Right cardiac atrium (tissue), 5 donors: ENCODE results near the gene UBN1. TPM values are rescaled to one million over a fixed set of nuclear protein-coding genes. Genes with fewer than 3 reads are reported as not detected.
"Not testable (repeated sequence)": the region's sequence is repeated elsewhere in the genome, so short reads cannot be mapped to it uniquely, and the experiment has no call there.

Experiments used
- ATAC-seq, 2 donors: fragments of 200-7000 bp; cut with Tn5 transposase; one replicate each; pipeline versions ENCODE4 v1.8.0 to v1.9.1; 2020; ENCODE audit warnings: moderate library complexity in 2 of 2, mild to moderate bottlenecking in 1 of 2
- DNase-seq, 3 donors: peaks; one replicate each; pipeline ENCODE4 v3.0.0-alpha.2; 2020
- H3K27ac ChIP-seq: one replicate; pipeline ENCODE4 v1.5.1; 2013; ENCODE audit warnings: mild to moderate bottlenecking, low read length, control low read depth, moderate library complexity
- H3K27me3 ChIP-seq: one replicate; pipeline ENCODE4 v1.6.1; 2013; ENCODE audit not compliant: control insufficient read depth, insufficient read depth
- H3K4me1 ChIP-seq: one replicate; pipeline ENCODE4 v1.6.1; 2013; ENCODE audit warnings: low read length; ENCODE audit not compliant: control insufficient read depth, insufficient read depth
- H3K4me3 ChIP-seq: one replicate; pipeline ENCODE4 v1.5.1; 2013; ENCODE audit warnings: low read length, control low read depth
- H3K9me3 ChIP-seq: one replicate; pipeline ENCODE4 v1.6.1; 2013; ENCODE audit warnings: low read length; ENCODE audit not compliant: control insufficient read depth
- WGBS: extraction: QIAGEN DNeasy Blood & Tissue Kit; methylation state at CpG from one replicate; pipeline ENCODE4 v1.1.7; 2013; 5-methylcytosine and 5-hydroxymethylcytosine counted together
- intact Hi-C, 4 donors: fragments of 100-400 bp; cut with DNase I; formaldehyde crosslinking; loops; one replicate each; pipeline versions ENCODE4 v1.11.0 to v1.14.0; 2022 to 2023
- polyA plus RNA-seq: library from polyadenylated mRNA; stranded (reverse); fragments of 200-250 nt; gene quantifications from one replicate; pipeline ENCODE4 v1.2.3, GENCODE V29; 2013
- total RNA-seq, 4 donors: library from RNA; stranded (reverse); fragmentation: NEBNext Ultra II Directional; extraction: Animal tissue kit (Norgen Biotek cat#: 25700); gene quantifications; one replicate each; pipeline ENCODE4 v1.2.1, GENCODE V29; 2021
- donor health status: healthy with polysubstance abuse.
- donor health status: DM: no; HTN: yes; CAD: no.
- donor health status: DM: no; HTN: no; CAD: no.
- donor health status: DM: no; HTN: yes; CAD: no; lungs with severe emphysema.
- donor health status: DM: yes; HTN: yes; CAD: no.

Gene UBN1
- total and polyA plus RNA-seq, 5 donors = 16.5 to 30.4 (median 25.7) TPM

GRCh38 chr16:4925293-4925607 is 78.0 kb downstream of the UBN1 start:
- WGBS = 79% methylated on average over 5 of the region's 5 CpGs
- Histone ChIP-seq H3K27ac (no peak overlapping the region), H3K4me3 (no peak overlapping the region), H3K9me3 (no peaks in the 10 kb centered on the region), H3K4me1 (no peaks in the 10 kb centered on the region), H3K27me3 (no peaks in the 10 kb centered on the region)
- DNase-seq (no peak), ATAC-seq (no peak)
- intact Hi-C loops = no loop called here

DNA sequence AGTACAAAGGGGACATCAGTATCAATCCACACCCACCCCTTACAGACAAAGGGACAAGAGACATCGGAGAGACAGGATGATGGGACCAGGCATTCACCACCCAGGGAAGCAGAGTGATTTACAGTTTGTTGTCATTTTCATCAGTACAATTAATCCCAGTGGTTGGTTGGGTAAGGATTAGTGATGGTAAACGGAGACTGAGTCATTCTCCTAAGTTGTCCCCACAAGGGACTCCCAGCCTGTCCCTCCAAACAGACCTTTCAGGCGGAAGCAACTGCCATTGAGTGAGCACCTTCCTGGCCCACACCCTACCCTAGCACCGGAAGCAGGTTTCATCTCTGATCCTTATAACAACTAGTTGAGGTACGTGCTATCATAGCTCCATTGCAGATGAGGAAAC is 78.5 kb downstream of the UBN1 start:
- 93% methylated on average over 5 of the region's 5 CpGs for WGBS
- H3K4me1 ChIP-seq = no peaks in the 10 kb centered on the region
- no peak overlapping the region for H3K4me3 ChIP-seq
- intact Hi-C loops = no loop called here
- DNase-seq = no peak
- H3K27me3 ChIP-seq = no peaks in the 10 kb centered on the region
- no peaks in the 10 kb centered on the region for H3K9me3 ChIP-seq
- H3K27ac ChIP-seq = no peak overlapping the region
- no peak for ATAC-seq

GRCh38 chr16:4926928-4927327 is 79.6 kb downstream of the UBN1 start:
- Histone ChIP-seq H3K27ac (no peak overlapping the region), H3K4me3 (no peak overlapping the region), H3K4me1 (no peaks in the 10 kb centered on the region), H3K9me3 (no peaks in the 10 kb centered on the region), H3K27me3 (no peaks in the 10 kb centered on the region)
- 96% methylated on average over 2 of the region's 2 CpGs for WGBS
- intact Hi-C loops = no loop called here
- no peak for DNase-seq
- ATAC-seq = no peak

DNA sequence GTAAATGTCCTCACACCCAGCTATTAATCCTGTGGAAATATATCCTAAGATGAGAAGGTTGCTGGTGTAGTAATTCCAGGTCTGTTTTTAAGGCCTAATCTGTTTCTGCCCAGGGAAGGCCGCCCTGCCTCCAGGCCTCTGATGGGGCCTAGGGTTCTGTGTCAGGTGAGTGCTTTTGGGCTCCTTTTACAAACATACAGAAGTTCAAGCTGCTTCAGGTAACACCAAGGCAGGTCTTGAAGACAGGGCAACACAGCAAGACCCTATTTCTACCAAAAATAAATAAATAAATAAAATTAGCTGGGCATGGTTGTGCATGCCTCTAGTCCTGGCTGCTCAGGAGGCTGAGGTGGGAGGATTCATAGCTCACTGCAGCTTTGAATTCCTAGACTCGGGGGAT is 80.4 kb downstream of the UBN1 start:
- H3K27me3 ChIP-seq = no peaks in the 10 kb centered on the region
- ATAC-seq (no peak), DNase-seq (no peak)
- H3K9me3 ChIP-seq = no peaks in the 10 kb centered on the region
- intact Hi-C loops = no loop called here
- H3K4me3 ChIP-seq = no peak overlapping the region
- 72% methylated on average over 2 of the region's 2 CpGs for WGBS
- H3K27ac ChIP-seq = no peak overlapping the region
- no peaks in the 10 kb centered on the region for H3K4me1 ChIP-seq

DNA sequence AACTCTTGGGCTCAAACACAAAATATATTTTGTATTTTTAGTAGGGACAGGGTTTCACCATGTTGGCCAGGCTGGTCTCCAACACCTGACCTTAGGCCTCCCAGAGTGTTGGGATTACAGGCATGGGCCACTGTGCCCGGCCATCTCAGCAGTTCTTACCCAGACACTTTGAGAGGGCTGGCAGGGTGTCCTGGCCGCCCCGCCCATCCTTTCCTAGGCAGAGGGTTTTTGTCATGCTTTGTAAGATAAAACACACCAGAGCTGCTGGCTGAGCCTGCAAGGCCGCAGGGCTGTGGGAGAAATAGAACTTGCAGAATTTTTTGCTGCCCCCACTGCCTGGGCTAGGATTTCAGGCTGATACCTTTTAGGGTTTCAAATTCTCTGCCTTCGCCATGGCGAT is 80.9 kb downstream of the UBN1 start:
- Histone ChIP-seq H3K9me3 (no peaks in the 10 kb centered on the region), H3K4me3 (no peak overlapping the region), H3K27ac (no peak overlapping the region), H3K4me1 (no peaks in the 10 kb centered on the region), H3K27me3 (no peaks in the 10 kb centered on the region)
- peak; percentile 46 to 56 for ATAC-seq
- DNase-seq = peak in 1 of 3 donors; percentile 55
- 83% methylated on average over 6 of the region's 6 CpGs for WGBS
- intact Hi-C loops = no loop called here

DNA sequence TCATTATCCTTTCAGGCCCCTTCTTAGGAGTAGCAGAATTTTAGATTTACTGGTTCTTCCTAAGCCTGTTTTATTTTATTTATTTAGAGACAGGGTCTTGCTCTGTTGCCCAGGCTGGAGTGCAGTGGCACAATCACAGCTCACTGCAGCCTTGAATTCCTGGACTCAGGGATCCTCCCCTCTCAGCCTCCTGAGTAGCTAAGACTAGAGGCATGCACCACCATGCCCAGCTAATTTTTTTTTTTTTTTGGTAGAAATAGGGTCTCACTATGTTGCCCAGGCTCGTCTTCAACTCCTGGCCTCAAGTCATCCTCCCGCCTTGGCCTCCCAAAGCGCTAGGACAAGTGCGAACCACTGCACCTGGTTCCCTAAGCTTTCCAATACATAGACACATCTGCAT is 82.3 kb downstream of the UBN1 start:
- not testable (repeated sequence) for ATAC-seq
- intact Hi-C loops = loop anchor here in 1 of 4 donors (10.0 kb wide), 1 partner anchor 45 kb away; no protein-coding TSS in a partner anchor
- 94% methylated on average over 4 of the region's 4 CpGs for WGBS

GRCh38 chr16:4931381-4931780 is 84.1 kb downstream of the UBN1 start:
- intact Hi-C loops = loop anchor here in 1 of 4 donors (10.0 kb wide), 1 partner anchor 47 kb away; no protein-coding TSS in a partner anchor
- H3K4me3 ChIP-seq = no peak overlapping the region
- H3K27me3 ChIP-seq = no peaks in the 10 kb centered on the region
- no peak overlapping the region for H3K27ac ChIP-seq
- H3K9me3 ChIP-seq = no peaks in the 10 kb centered on the region
- ATAC-seq (no peak), DNase-seq (peak in 1 of 3 donors; percentile 13)
- peaks cover 2% of the 10 kb centered on the region for H3K4me1 ChIP-seq
- WGBS = 84% methylated on average over 11 of the region's 11 CpGs

More for the DNA sequence above, 82.3 kb downstream of the UBN1 start:
- H3K9me3 ChIP-seq, H3K4me1 ChIP-seq, H3K27me3 ChIP-seq, H3K4me3 ChIP-seq, H3K27ac ChIP-seq, DNase-seq: not testable (repeated sequence)

Other genes starting within 250 kb of the UBN1 start
- 10 to 100 TPM; 22.3 to 28.7 (median 25.7) TPM for gene UBALD1, start 232.6 kb upstream of the UBN1 start, total RNA-seq
- gene UBALD1, start 232.6 kb upstream of the UBN1 start, polyA plus RNA-seq = 30.1 TPM
- 10 to 100 TPM; 37.0 to 49.9 (median 41.2) TPM for gene MGRN1, start 222.7 kb upstream of the UBN1 start, total RNA-seq
- gene MGRN1, start 222.7 kb upstream of the UBN1 start, polyA plus RNA-seq = 22.0 TPM
- gene NUDT16L1, start 153.9 kb upstream of the UBN1 start, total RNA-seq = 10 to 100 TPM; 30.5 to 55.2 (median 42.5) TPM
- gene NUDT16L1, start 153.9 kb upstream of the UBN1 start, polyA plus RNA-seq = 62.3 TPM
- gene ANKS3, start 113.2 kb upstream of the UBN1 start, total RNA-seq = 10 to 100 TPM in 3 of 4 donors, 1 to 10 TPM in 1; 8.9 to 13.5 (median 11.4) TPM
- 11.0 TPM for gene ANKS3, start 113.2 kb upstream of the UBN1 start, polyA plus RNA-seq
- gene DNAAF8, start 112.9 kb upstream of the UBN1 start, total RNA-seq = under 1 TPM in 3 of 4 donors, not detected in 1; 0.28 to 0.49 (median 0.38) TPM
- 1.3 TPM for gene DNAAF8, start 112.9 kb upstream of the UBN1 start, polyA plus RNA-seq
- gene ZNF500, start 80.3 kb upstream of the UBN1 start, total RNA-seq = 10 to 100 TPM in 1 of 4 donors, 1 to 10 TPM in 3; 6.8 to 10.7 (median 8.6) TPM
- 7.2 TPM for gene ZNF500, start 80.3 kb upstream of the UBN1 start, polyA plus RNA-seq
- gene SEPTIN12, start 59.1 kb upstream of the UBN1 start, total RNA-seq = under 1 TPM in 1 of 4 donors, not detected in 3; 0.64 TPM
- gene SEPTIN12, start 59.1 kb upstream of the UBN1 start, polyA plus RNA-seq = not detected
- not detected for gene SMIM22, start 52.1 kb upstream of the UBN1 start, total RNA-seq
- gene SMIM22, start 52.1 kb upstream of the UBN1 start, polyA plus RNA-seq = not detected
- 10 to 100 TPM; 55.0 to 76.4 (median 65.3) TPM for gene ROGDI, start 44.8 kb upstream of the UBN1 start, total RNA-seq
- gene ROGDI, start 44.8 kb upstream of the UBN1 start, polyA plus RNA-seq = 86.3 TPM
- 10 to 100 TPM; 69.9 to 84.4 (median 81.1) TPM for gene GLYR1, start 193 bp upstream of the UBN1 start, total RNA-seq
- 56.1 TPM for gene GLYR1, start 193 bp upstream of the UBN1 start, polyA plus RNA-seq
- 10 to 100 TPM in 2 of 4 donors, 1 to 10 TPM in 2; 3.9 to 19.1 (median 8.4) TPM for gene PPL, start 89.7 kb downstream of the UBN1 start, total RNA-seq
- gene PPL, start 89.7 kb downstream of the UBN1 start, polyA plus RNA-seq = 5.0 TPM
- 1 to 10 TPM in 3 of 4 donors, under 1 TPM in 1; 0.57 to 3.8 (median 2.1) TPM for gene SEC14L5, start 110.8 kb downstream of the UBN1 start, total RNA-seq
- gene SEC14L5, start 110.8 kb downstream of the UBN1 start, polyA plus RNA-seq = 1.4 TPM
- gene NAGPA, start 186.5 kb downstream of the UBN1 start, total RNA-seq = 10 to 100 TPM in 1 of 4 donors, 1 to 10 TPM in 3; 6.0 to 10.0 (median 7.8) TPM
- gene NAGPA, start 186.5 kb downstream of the UBN1 start, polyA plus RNA-seq = 5.3 TPM
- gene C16orf89, start 218.5 kb downstream of the UBN1 start, total RNA-seq = 1 to 10 TPM; 3.2 to 9.7 (median 6.8) TPM
- gene C16orf89, start 218.5 kb downstream of the UBN1 start, polyA plus RNA-seq = 10.9 TPM
- gene ALG1, start 224.4 kb downstream of the UBN1 start, total RNA-seq = 10 to 100 TPM in 2 of 4 donors, 1 to 10 TPM in 2; 9.3 to 11.4 (median 10.1) TPM
- 8.0 TPM for gene ALG1, start 224.4 kb downstream of the UBN1 start, polyA plus RNA-seq